GM12878 (cell line): ENCODE results near the gene SEL1L3. TPM values are rescaled to one million over a fixed set of nuclear protein-coding genes. Genes with fewer than 3 reads are reported as not detected.

Experiments
- ATAC-seq: fragments of 200-7000 bp; cut with Tn5 transposase; 3 replicates; pipeline ENCODE4 v1.9.1; 2020; ENCODE audit warnings: mild to moderate bottlenecking, moderate library complexity
- Bru-seq: library from RNA; stranded (reverse); fragments of 400-500 nt; gene quantifications from one replicate; lab custom pipeline; 2021; lab: Mats Ljungman, UMichigan
- BruChase-seq, 2 experiments: library from RNA; stranded (reverse); fragments of 400-500 nt; gene quantifications; one replicate each; lab custom pipeline; 2021; lab: Mats Ljungman, UMichigan
- BruUV-seq: library from RNA; stranded (reverse); fragments of 400-500 nt; replicated peaks from 2 replicates; lab custom pipeline; 2021; lab: Mats Ljungman, UMichigan
- CTCF ChIA-PET: fragments of 300-600 bp; sonication (Branson Sonifier 250); formaldehyde crosslinking; extraction: SDS; loops from one replicate; lab custom pipeline; 2021; ENCODE audit warnings: inconsistent platforms; lab: Yijun Ruan, JAX
- POLR2A ChIA-PET: fragments of 350-600 bp; formaldehyde crosslinking; extraction: SDS; loops from one replicate; lab custom pipeline; 2021; ENCODE audit warnings: inconsistent platforms; lab: Charles Lee
- RAD21 ChIA-PET: fragments of 300-600 bp; sonication (Branson Sonifier 250); formaldehyde crosslinking; loops from one replicate; lab custom pipeline; 2023; ENCODE audit warnings: antibody characterized with exemption; ENCODE audit not compliant: unreplicated experiment; lab: Charles Lee
- SMC1A ChIA-PET: fragments of 300-600 bp; sonication (Branson Sonifier 250); formaldehyde crosslinking; loops from one replicate; lab custom pipeline; 2023; ENCODE audit not compliant: unreplicated experiment, uncharacterized antibody; lab: Charles Lee
- DNase-seq: peaks from one replicate; pipeline ENCODE4 v3.0.0-alpha.2; 2011; ENCODE audit warnings: low read depth, low spot score
- FAIRE-seq: peaks from 3 replicates; lab custom pipeline; 2011; peaks lifted over from hg19 to GRCh38; lab: Jason Lieb, UNC
- H2AFZ ChIP-seq: 2 replicates; pipeline ENCODE4 v1.6.0; 2011; ENCODE audit warnings: low read depth, low read length, control low read depth; ENCODE audit not compliant: control insufficient read depth
- H3K27ac ChIP-seq: 2 replicates; pipeline ENCODE4 v1.5.1; 2011; ENCODE audit warnings: control low read depth; ENCODE audit not compliant: control insufficient read depth, insufficient read depth
- H3K27me3 ChIP-seq, 2 experiments: replicated peaks in 1 of 2; 2 replicates each; pipeline versions ENCODE4 v1.6.0 to v1.6.1; 2011; ENCODE audit warnings: low read length in 1 of 2; ENCODE audit not compliant: control insufficient read depth in 2 of 2, insufficient read depth in 2 of 2
- H3K36me3 ChIP-seq, 2 experiments: 2 replicates each; pipeline ENCODE4 v1.5.1; 2011; ENCODE audit warnings: low read length in 1 of 2; ENCODE audit not compliant: control insufficient read depth in 2 of 2, insufficient read depth in 2 of 2
- H3K4me1 ChIP-seq: 2 replicates; pipeline ENCODE4 v1.6.1; 2011; ENCODE audit warnings: mild to moderate bottlenecking, low read length, moderate library complexity, mixed read lengths; ENCODE audit not compliant: control insufficient read depth, insufficient read depth
- H3K4me2 ChIP-seq: 2 replicates; pipeline ENCODE4 v1.6.0; 2011; ENCODE audit warnings: control low read depth; ENCODE audit not compliant: control insufficient read depth, insufficient read depth
- H3K4me3 ChIP-seq: fragments of 200-600 bp; sonication (generic); 2 replicates; pipeline ENCODE4 v1.5.1; 2016
- H3K79me2 ChIP-seq: 2 replicates; pipeline ENCODE4 v1.6.0; 2011; ENCODE audit warnings: low read length; ENCODE audit not compliant: control insufficient read depth, insufficient read depth
- H3K9ac ChIP-seq: 2 replicates; pipeline ENCODE4 v1.8.0; 2011; ENCODE audit warnings: low read length, control low read depth, mixed read lengths; ENCODE audit not compliant: control insufficient read depth, insufficient read depth
- H3K9me3 ChIP-seq: replicated peaks from 3 replicates; pipeline ENCODE4 v1.5.1; 2011; ENCODE audit warnings: mild to moderate bottlenecking, low read length; ENCODE audit not compliant: control insufficient read depth, insufficient read depth
- H4K20me1 ChIP-seq: 2 replicates; pipeline ENCODE4 v1.6.0; 2011; ENCODE audit not compliant: control insufficient read depth, insufficient read depth
- BHLHE40 ChIP-seq, 2 experiments: fragments of 450-650 bp in 1 of 2; IDR thresholded peaks; 2 replicates each; pipeline ENCODE4 v1.6.1; 2011 to 2017; ENCODE audit warnings: low read depth in 2 of 2, borderline replicate concordance in 1 of 2, improper control_type of control experiment in 1 of 2, low read length in 1 of 2, mild to moderate bottlenecking in 1 of 2
- DPF2 ChIP-seq: fragments of 450-650 bp; IDR thresholded peaks from 2 replicates; pipeline ENCODE4 v1.6.1; 2017; ENCODE audit warnings: mild to moderate bottlenecking
- GATAD2B ChIP-seq: fragments of 450-650 bp; conservative IDR thresholded peaks from 2 replicates; pipeline ENCODE4 v1.6.1; 2017; ENCODE audit warnings: low read depth, mild to moderate bottlenecking, moderate library complexity
- IKZF1 ChIP-seq: fragments of 450-650 bp; conservative IDR thresholded peaks from 2 replicates; pipeline ENCODE4 v1.6.1; 2017; ENCODE audit warnings: antibody characterized with exemption, mild to moderate bottlenecking
- JUND ChIP-seq: IDR thresholded peaks from 2 replicates; pipeline ENCODE4 v1.6.1; 2012; ENCODE audit warnings: low read depth, mild to moderate bottlenecking, low read length, improper control_type of control experiment, moderate library complexity
- LARP7 ChIP-seq: fragments of 450-650 bp; IDR thresholded peaks from 2 replicates; pipeline ENCODE4 v1.6.1; 2017; ENCODE audit warnings: mild to moderate bottlenecking
- NKRF ChIP-seq: fragments of 450-650 bp; conservative IDR thresholded peaks from 2 replicates; pipeline ENCODE4 v1.6.1; 2017; ENCODE audit warnings: mild to moderate bottlenecking, moderate library complexity
- POLR2A ChIP-seq: IDR thresholded peaks from 2 replicates; pipeline ENCODE4 v1.6.1; 2011; ENCODE audit warnings: low read depth, mild to moderate bottlenecking, low read length
- SMAD1 ChIP-seq: fragments of 450-650 bp; IDR thresholded peaks from 2 replicates; pipeline ENCODE4 v1.6.1; 2018; ENCODE audit warnings: mild to moderate bottlenecking, low read depth; ENCODE audit not compliant: partially characterized antibody
- SMARCA5 ChIP-seq: fragments of 450-650 bp; IDR thresholded peaks from 2 replicates; pipeline ENCODE4 v1.6.1; 2017; ENCODE audit warnings: mild to moderate bottlenecking
- TCF3 ChIP-seq: IDR thresholded peaks from 2 replicates; pipeline ENCODE4 v1.6.1; 2012; ENCODE audit warnings: low read depth, mild to moderate bottlenecking, low read length, borderline replicate concordance; ENCODE audit not compliant: insufficient read depth
- YY1 ChIP-seq: IDR thresholded peaks from 2 replicates; pipeline ENCODE4 v1.6.1; 2011; ENCODE audit warnings: low read depth, mild to moderate bottlenecking, low read length
- WGBS: methylation state at CpG from one replicate; pipeline ENCODE4 v1.1.6; 2016; ENCODE audit warnings: low lambda C conversion rate; ENCODE audit not compliant: insufficient replicate concordance, insufficient coverage; ENCODE audit errors: missing lambda C conversion rate; 5-methylcytosine and 5-hydroxymethylcytosine counted together
- in situ Hi-C: fragments of 300-500 bp; cut with MboI; formaldehyde crosslinking; loops from 9 replicates; pipeline ENCODE4 v1.14.3; 2018; ENCODE audit warnings: mixed read lengths
- intact Hi-C: fragments of 100-400 bp; cut with micrococcal nuclease; formaldehyde crosslinking; loops from one replicate; pipeline ENCODE4 v1.14.2; 2022; ENCODE audit not compliant: unreplicated experiment
- long read RNA-seq, 2 experiments: library from polyadenylated mRNA; unstranded; transcript quantifications; one replicate each; pipeline ENCODE4 v2.0.0, GENCODE V29; 2019 to 2020
- polyA minus RNA-seq, 3 experiments: library from RNA; depleted of rRNA, polyadenylated mRNA; stranded (reverse); fragments of >200 nt; gene quantifications; 2 replicates each; pipeline ENCODE4 v1.2.3, GENCODE V29; 2011
- polyA plus RNA-seq, 11 experiments: library from polyadenylated mRNA; depleted of rRNA in 4 of 11; unstranded in 6 of 11; stranded (reverse) in 5 of 11; fragments of >200 nt; fragmentation: Nextera tagmentation in 4 of 11; fragmentation: Illumina TruSeq in 1 of 11; extraction: Ambion mirVana in 4 of 11; extraction: Trizol in 1 of 11; gene quantifications; 1 replicate in 1 of 11; 2 replicates in 10 of 11; pipeline versions ENCODE4 v1.2.1 to v1.2.3, GENCODE V29; 2011 to 2016; ENCODE audit warnings: inconsistent platforms in 2 of 11, missing spikeins in 2 of 11, low read depth in 1 of 11
- total RNA-seq, 4 experiments: library from RNA; depleted of rRNA in 3 of 4; stranded (reverse); fragments of >200 nt in 3 of 4; fragmentation: Illumina TruSeq in 1 of 4; extraction: Trizol in 1 of 4; gene quantifications; 2 replicates each; pipeline versions ENCODE4 v1.2.1 to v1.2.3, GENCODE V29; 2013 to 2021
- TF ChIP-seq, protein P1 (sequence below): IDR thresholded peaks from 2 replicates; pipeline ENCODE4 v1.6.1; 2011; ENCODE audit warnings: borderline replicate concordance, low read depth, mild to moderate bottlenecking, moderate library complexity, mixed read lengths, low read length; ENCODE audit not compliant: insufficient read depth; ENCODE audit errors: extremely low read length

Gene SEL1L3
- total RNA-seq (2013; cell fraction: nucleolus; rRNA removed), result 303 and 318 TPM in 2 replicates
- total RNA-seq (2014; rRNA removed) (49.5 and 56.9 TPM in 2 replicates), total RNA-seq (2014; rRNA removed; fragmentation: Illumina TruSeq; extraction: Trizol) (64.8 and 71.3 TPM in 2 replicates), total RNA-seq (2021) (52.0 and 54.6 TPM in 2 replicates), polyA plus RNA-seq (2011; rRNA removed) (43.2 and 48.5 TPM in 2 replicates), polyA plus RNA-seq (2014; fragmentation: Illumina TruSeq; extraction: Trizol) (82.2 and 100 TPM in 2 replicates), polyA plus RNA-seq (2014; fragmentation: Nextera tagmentation; extraction: Ambion mirVana) (10 to 100 TPM; 26.9 to 28.4 TPM), polyA plus RNA-seq (2014; rRNA removed) (48.3 and 51.4 TPM in 2 replicates), polyA plus RNA-seq (2016; fragmentation: Nextera tagmentation; extraction: Ambion mirVana) (10 to 100 TPM; 20.4 to 29.5 TPM), polyA minus RNA-seq (2011; rRNA and poly(A)+ RNA removed) (72.8 and 86.8 TPM in 2 replicates), Bru-seq, nascent RNA (percentile 42 among the genes with signal in this experiment), BruChase-seq, experiment 1, labeled RNA remaining after a 6-hour chase (percentile 37 among the genes with signal in this experiment), BruChase-seq, experiment 2, labeled RNA remaining after a 2-hour chase (percentile 37 among the genes with signal in this experiment)
- polyA plus RNA-seq (2011; ENCODE audit: low read depth), result 65.9 TPM
- 18.9 and 20.7 TPM in 2 replicates for polyA plus RNA-seq (2011; cell fraction: cytosol; rRNA removed)
- 29.6 and 33.5 TPM in 2 replicates for polyA plus RNA-seq (2011; cell fraction: nucleus; rRNA removed)
- polyA plus RNA-seq (2012), result 59.5 and 76.1 TPM in 2 replicates
- polyA minus RNA-seq (2011; cell fraction: cytosol; rRNA and poly(A)+ RNA removed), result 13.0 and 18.8 TPM in 2 replicates
- polyA minus RNA-seq (2011; cell fraction: nucleus; rRNA and poly(A)+ RNA removed), result 27.8 and 34.7 TPM in 2 replicates
- long read RNA-seq, experiment 1, full-length matches to known transcripts, result 5 of 13 reads
- long read RNA-seq, experiment 1, partial matches to known transcripts, result 4 of 13 reads
- long read RNA-seq, experiment 1, other reads (novel, unspliced or antisense), result 4 of 13 reads
- long read RNA-seq, experiment 2, partial matches to known transcripts, result 29 of 39 reads
- long read RNA-seq, experiment 2, other reads (novel, unspliced or antisense), result 9 of 39 reads

DNA sequence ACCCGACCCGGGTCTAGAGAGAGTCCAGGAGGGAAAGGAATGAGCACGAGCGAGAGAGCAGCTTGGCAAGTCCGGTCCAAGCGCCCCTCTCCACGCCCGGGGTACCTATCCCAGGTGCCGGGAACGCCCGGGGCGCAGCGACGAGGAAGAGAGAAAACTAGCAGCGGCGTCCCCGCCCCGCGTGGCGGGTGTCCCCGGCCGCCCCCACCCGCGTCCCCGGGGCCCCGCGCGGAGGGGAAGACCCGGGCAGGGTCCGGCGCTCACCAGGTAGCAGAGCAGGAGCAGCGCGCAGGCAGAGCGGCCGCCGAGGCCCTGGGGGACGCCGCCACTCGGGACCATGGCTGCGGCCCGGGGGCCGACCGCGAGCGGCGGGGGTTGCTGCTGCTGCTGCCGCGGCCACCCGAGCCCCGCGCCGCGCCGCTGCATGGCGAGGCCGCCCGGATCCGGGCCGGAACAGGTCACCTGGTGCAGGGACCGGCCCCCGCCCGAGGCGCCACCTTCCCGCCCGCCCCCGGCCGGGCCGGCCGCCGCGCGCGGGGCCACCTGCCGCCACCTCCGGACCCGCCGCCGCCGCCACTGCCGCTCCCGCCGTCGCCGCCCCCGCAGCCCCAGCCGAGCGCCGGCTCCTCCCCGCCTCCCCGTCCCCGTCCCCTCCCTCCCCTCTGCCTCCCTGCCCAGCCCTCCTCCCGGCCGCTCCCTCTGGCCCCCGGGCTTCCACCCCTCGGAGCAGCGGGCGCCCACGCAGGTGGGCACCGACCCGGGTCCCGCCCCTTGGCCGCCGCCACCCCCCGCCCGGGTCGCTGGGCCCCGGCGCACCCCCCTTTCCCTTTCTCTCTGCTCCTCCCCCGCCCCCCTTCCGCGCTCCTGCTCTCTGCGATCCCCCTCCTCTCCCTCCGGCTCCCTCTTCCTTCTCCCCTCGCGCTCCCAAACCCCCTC is at the start of gene SEL1L3:
TSS of gene SEL1L3 (minus strand) at position 578 of the 936 bp plus-strand sequence. CDS start at position 426, 152 bp downstream.
- ChIA-PET SMC1A (interaction anchor here (1.0 to 1.4 kb wide), 3 partner anchors 14 to 74 kb away, joined by 3 to 6 read pairs (median 3); no protein-coding TSS in a partner anchor), CTCF (no interaction called here), POLR2A (interaction anchor here (1.4 kb wide), 1 partner anchor 14 kb away, joined by 4 read pairs; no protein-coding TSS in a partner anchor), RAD21 (interaction anchor here (1.4 to 1.5 kb wide), 2 partner anchors 8 to 14 kb away, joined by 4 read pairs; no protein-coding TSS in a partner anchor)
- Histone ChIP-seq H3K36me3 (no peaks in the 10 kb centered on the region), H3K9me3 (no peaks in the 10 kb centered on the region; the same call in 2 of the 3 replicates), H3K27ac (peak within 1 kb of the TSS; percentile 59), H4K20me1 (no peaks in the 10 kb centered on the region), H3K9ac (peak within 1 kb of the TSS; percentile 48), H3K4me1 (peaks cover 32% of the 10 kb centered on the region), H3K4me3 (peak within 1 kb of the TSS; percentile 77), H3K4me2 (peak within 1 kb of the TSS; percentile 91), H3K27me3 (peaks cover 1 to 6% of the 10 kb centered on the region in 2 experiments; a peak in 2 of 4 replicates), H3K79me2 (peaks cover 6% of the 10 kb centered on the region), H2AFZ (peak within 1 kb of the TSS; percentile 41)
- in situ Hi-C loops (no loop called here), intact Hi-C loops (no loop called here)
- FAIRE-seq (no peak), DNase-seq (no peak), ATAC-seq (peak; percentile 41)
- WGBS, result under 1% methylated on average over 39 of the region's 115 CpGs
- no TSS peak for BruUV-seq
- TF ChIP-seq, protein P1, sequence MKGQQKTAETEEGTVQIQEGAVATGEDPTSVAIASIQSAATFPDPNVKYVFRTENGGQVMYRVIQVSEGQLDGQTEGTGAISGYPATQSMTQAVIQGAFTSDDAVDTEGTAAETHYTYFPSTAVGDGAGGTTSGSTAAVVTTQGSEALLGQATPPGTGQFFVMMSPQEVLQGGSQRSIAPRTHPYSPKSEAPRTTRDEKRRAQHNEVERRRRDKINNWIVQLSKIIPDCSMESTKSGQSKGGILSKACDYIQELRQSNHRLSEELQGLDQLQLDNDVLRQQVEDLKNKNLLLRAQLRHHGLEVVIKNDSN, result no peak
- TF ChIP-seq POLR2A (peak; percentile 66), NKRF (peak; percentile 51; the same call in 1 of the 2 replicates), YY1 (peak; percentile 27; the same call in 1 of the 2 replicates), SMAD1 (no peak), IKZF1 (peak; percentile 45), DPF2 (peak; percentile 54), SMARCA5 (0 out of 2 replicates have a peak, but pooled peaks have one; percentile 66), GATAD2B (peak; percentile 63), LARP7 (peak; percentile 79; the same call in 1 of the 2 replicates), TCF3 (0 out of 2 replicates have a peak, but pooled peaks have one; percentile 9), BHLHE40 (IDR thresholded peaks at IDR 0.05; ENCODE audit: borderline replicate concordance in 1 of 2, low read depth in 2 of 2, low read length in 1 of 2) (peak in 1 of 2 experiments; percentile 46; a peak in 2 of 4 replicates), JUND (no peak)
